GM12891 (cell line): ENCODE measurements around the gene ANKK1. TPM values are rescaled to one million over a fixed set of nuclear protein-coding genes. Genes with fewer than 3 reads are reported as not detected.

Source experiments
- DNase-seq: peaks from one replicate; pipeline ENCODE4 v3.0.0; 2011; ENCODE audit warnings: low spot score; ENCODE audit not compliant: insufficient read length
- FAIRE-seq: peaks from 2 replicates; lab custom pipeline; 2011; peaks lifted over from hg19 to GRCh38; lab: Jason Lieb, UNC
- PAX5 ChIP-seq: IDR thresholded peaks from 2 replicates; pipeline ENCODE4 v1.6.1; 2011; ENCODE audit warnings: low read length, moderate library complexity, mild to moderate bottlenecking; ENCODE audit not compliant: insufficient read depth, severe bottlenecking
- POLR2A ChIP-seq: IDR thresholded peaks from 2 replicates; pipeline ENCODE4 v1.6.1; 2011; ENCODE audit warnings: low read depth, low read length, control low read depth
- POLR2AphosphoS5 ChIP-seq: IDR thresholded peaks from 2 replicates; pipeline ENCODE4 v1.6.1; 2011; ENCODE audit warnings: low read depth, low read length, control low read depth
- POU2F2 ChIP-seq: IDR thresholded peaks from 2 replicates; pipeline ENCODE4 v1.6.1; 2011; ENCODE audit warnings: low read depth, mild to moderate bottlenecking, control low read depth, low read length, moderate library complexity
- SPI1 ChIP-seq: IDR thresholded peaks from 2 replicates; pipeline ENCODE4 v1.6.1; 2011; ENCODE audit warnings: low read depth, low read length, control low read depth
- TAF1 ChIP-seq: IDR thresholded peaks from 2 replicates; pipeline ENCODE4 v1.6.1; 2011; ENCODE audit warnings: low read depth, low read length, control low read depth
- polyA plus RNA-seq: library from polyadenylated mRNA; unstranded; fragments of >200 nt; gene quantifications from one replicate; pipeline ENCODE4 v1.2.1, GENCODE V29; 2012; ENCODE audit warnings: low read depth, missing spikeins, inconsistent platforms; ENCODE audit not compliant: missing spikeins

The ANKK1 gene
- polyA plus RNA-seq = not detected

GRCh38 chr11:113387605-113388211 lies at the start of gene ANKK1:
ANKK1 (plus strand) TSS chr11:113387779; CDS start chr11:113387885, 106 bp downstream.
- TF ChIP-seq POLR2A (no peak), SPI1 (no peak), TAF1 (no peak), PAX5 (no peak), POU2F2 (no peak), POLR2AphosphoS5 (no peak)
- DNase-seq = no peak
- no peak for FAIRE-seq

DNA sequence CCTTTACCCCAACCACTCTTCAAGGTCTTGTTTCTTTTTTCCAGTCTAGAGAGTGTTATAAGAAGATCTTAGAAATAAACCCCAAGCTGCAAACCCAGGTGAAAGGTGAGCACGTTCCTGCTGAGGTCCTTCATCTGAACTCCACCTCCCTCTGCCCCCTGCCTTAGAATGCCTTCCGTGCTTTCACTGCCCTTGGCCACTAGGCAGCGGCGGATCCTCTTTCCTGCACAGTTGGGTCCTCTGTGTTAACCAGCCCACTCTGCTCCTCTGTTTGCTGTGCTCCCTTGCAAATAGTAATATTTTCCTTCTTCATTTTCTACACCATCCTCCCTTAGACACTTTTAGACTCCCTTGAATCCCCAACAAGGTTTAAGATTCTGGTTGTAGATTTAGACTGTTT lies 48.8 kb upstream of the ANKK1 start:
- FAIRE-seq (no peak), DNase-seq (no peak)
- TF ChIP-seq PAX5 = no peak
- no peak for TF ChIP-seq POU2F2
- no peak for TF ChIP-seq POLR2AphosphoS5

DNA sequence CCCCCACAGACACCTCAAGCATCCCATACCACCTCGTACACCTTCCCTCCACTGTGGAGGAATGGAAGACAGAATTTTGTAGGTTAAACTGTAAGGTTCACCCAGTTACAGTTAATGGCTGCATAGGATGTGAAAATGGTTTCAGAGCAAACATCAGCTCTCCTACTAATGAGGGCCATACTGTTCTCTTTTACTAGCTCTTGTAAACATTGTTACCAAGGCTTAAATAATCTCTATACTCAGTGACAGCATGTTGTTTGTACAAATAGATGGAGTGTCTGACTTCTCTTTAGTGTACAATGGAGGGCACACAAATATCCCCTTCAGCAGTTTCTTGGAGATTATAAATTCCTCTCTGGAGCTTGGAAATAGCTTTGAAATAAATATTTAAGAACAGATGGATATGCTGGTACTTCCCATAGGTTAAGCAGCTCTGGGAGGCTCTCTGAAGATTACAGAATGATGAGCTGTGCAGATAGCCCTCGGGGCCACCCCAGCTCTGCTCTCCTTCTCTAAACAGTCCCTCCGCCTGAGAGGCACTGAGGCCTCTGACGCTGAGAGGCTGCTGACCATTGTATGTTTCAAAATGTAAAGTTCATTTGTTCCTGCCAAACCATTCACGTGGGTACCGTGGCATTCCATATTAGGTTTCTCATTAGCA lies 47.5 kb upstream of the ANKK1 start:
- TF ChIP-seq TAF1 = no peak
- no peak for TF ChIP-seq POLR2A
- TF ChIP-seq POLR2AphosphoS5 = no peak
- TF ChIP-seq PAX5 = no peak
- TF ChIP-seq POU2F2 = no peak
- TF ChIP-seq SPI1 = no peak
- no peak for DNase-seq
- no peak for FAIRE-seq

DNA sequence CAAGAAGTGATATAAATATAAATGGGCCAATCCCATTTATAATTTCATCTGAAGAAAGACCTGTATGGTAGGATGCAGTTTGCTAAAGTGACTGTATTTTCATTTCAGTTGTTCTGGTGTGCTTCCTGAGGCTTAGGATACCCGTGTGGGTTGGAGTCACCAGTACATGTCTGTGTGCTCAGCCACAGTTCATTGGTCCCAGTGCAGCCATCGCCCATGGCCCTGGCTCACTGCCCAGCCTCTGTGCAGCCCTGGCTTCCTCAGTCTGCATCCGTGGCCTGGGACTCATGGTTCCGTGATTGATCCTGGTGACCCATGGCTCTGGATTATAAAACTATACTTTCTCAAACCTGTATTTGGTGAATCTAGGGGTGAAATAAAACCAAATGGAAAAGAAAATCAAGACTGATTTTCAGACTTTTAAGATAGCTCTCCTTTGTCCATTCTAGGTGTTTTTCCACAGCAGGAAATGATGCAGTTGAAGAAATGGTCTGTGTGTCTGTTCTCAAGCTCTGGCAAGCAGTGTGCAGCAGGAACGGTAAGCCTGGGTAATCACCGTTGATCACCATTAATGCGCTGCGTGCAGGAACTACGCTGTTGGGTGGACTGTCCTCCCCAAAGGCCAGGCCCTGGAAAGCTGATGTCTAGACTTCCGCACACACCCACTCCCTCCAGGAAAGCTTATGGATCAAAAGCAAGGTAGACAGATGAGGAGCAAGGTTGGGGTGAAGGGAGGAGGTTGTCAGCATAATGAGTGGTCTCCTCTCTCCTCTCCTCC lies 46.0 kb upstream of the ANKK1 start:
- FAIRE-seq = no peak
- no peak for DNase-seq
- no peak for TF ChIP-seq PAX5
- no peak for TF ChIP-seq POU2F2
- no peak for TF ChIP-seq TAF1
- no peak for TF ChIP-seq SPI1
- no peak for TF ChIP-seq POLR2A
- no peak for TF ChIP-seq POLR2AphosphoS5

DNA sequence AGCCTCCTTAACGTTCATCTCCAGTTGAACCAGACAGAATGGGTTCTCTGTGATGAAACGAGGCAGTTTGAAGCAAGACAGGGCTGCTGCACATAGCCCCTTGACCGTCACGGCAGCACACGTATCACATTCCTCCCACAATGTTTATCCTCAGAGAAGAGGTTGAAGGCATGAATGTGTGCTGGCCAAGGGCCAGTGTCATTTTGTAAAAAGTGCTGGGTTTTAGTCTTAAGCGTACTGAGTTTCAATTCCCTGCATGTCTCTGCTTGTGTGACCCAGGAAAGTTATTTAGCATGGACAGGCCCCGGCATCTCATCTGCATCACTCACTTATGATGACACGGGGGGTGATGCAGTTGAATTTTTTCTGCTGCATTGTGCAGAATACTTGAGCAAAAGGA lies 41.6 kb upstream of the ANKK1 start:
- TF ChIP-seq POU2F2 = no peak
- TF ChIP-seq PAX5 = no peak
- no peak for TF ChIP-seq TAF1
- TF ChIP-seq SPI1 = no peak
- no peak for TF ChIP-seq POLR2A
- TF ChIP-seq POLR2AphosphoS5 = no peak
- no peak for FAIRE-seq
- no peak for DNase-seq

GRCh38 chr11:113349528-113349927 lies 38.1 kb upstream of the ANKK1 start:
- FAIRE-seq (no peak), DNase-seq (no peak)

DNA sequence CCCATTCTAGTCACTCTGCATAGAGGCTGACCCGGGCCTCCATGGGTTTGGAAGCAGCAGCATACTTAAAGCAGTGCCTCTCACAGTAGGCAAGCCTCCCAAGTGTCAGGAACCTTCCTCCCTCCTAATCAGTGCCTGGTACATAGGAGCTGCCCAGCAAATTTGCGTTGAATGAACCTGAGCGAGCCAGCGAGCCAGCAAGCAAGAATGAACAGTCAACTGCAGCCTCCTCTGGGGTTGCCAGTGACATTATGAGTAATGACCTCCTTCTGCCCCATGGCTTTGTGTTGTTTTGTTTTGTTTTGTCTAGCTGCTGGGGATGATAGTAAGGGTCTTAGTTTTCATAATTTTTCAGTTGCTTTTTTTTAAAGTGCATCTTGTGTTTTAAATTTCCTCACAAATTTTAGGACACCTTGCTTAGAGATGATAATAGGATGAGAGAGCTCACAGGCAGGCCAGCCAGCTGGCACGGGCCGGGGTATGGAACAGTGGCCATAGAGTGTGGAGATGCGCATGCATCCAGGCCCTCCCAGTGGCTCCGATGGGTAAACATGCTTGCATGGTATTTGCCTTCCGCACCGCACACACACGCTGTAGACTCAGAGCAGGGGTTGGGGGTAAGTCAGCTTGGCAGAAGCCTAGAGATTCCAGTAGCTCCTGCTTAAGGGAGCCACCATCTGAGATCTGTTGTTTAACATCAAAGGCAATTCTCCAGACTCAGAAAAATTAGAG lies 37.1 kb upstream of the ANKK1 start:
- no peak for FAIRE-seq
- DNase-seq = no peak
- TF ChIP-seq POLR2A (no peak), POU2F2 (no peak), TAF1 (no peak), PAX5 (no peak), SPI1 (no peak), POLR2AphosphoS5 (no peak)

More at GRCh38 chr11:113349528-113349927, 38.1 kb upstream of the ANKK1 start:
- TF ChIP-seq TAF1 (no peak), SPI1 (no peak), PAX5 (no peak), POU2F2 (no peak), POLR2AphosphoS5 (no peak), POLR2A (no peak)

DNA sequence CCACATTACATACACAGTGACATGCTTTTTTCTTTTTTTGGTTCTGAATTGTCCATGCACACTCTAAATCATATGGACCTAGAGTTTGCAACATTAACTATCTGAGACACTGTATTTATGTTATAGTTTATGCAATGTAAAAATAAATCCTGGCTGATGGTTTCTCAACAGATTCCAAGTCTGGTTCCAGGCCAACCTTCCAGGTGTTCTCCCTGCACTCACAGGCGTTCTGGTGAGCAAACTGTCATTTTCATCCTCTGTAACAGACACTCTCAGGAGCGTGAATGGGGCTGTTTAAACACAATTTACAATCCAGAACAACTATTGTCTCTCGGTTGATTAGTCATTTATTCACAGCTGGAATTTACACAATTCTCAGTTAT lies 36.5 kb upstream of the ANKK1 start:
- FAIRE-seq (no peak), DNase-seq (no peak)
- no peak for TF ChIP-seq PAX5
- TF ChIP-seq POLR2AphosphoS5 = no peak
- TF ChIP-seq POU2F2 = no peak
- TF ChIP-seq SPI1 = no peak
- no peak for TF ChIP-seq POLR2A
- no peak for TF ChIP-seq TAF1
